Neural progenitor cell (in vitro differentiated cells): ENCODE results near the gene PDPR. TPM values are rescaled to one million over a fixed set of nuclear protein-coding genes. Genes with fewer than 3 reads are reported as not detected.

Source experiments
- DNase-seq: peaks from one replicate; pipeline ENCODE4 v3.0.0-alpha.2; 2016; ENCODE audit warnings: low spot score
- H2AFZ ChIP-seq: fragments of 200-600 bp; sonication (generic); replicated peaks from 2 replicates; pipeline ENCODE4 v1.6.1; 2016; ENCODE audit warnings: antibody characterized with exemption
- H3F3A ChIP-seq: fragments of 200-600 bp; sonication (generic); 2 replicates; pipeline ENCODE4 v1.6.1; 2016; ENCODE audit warnings: antibody characterized with exemption, low read depth
- H3K27ac ChIP-seq: fragments of 200-600 bp; sonication (generic); 2 replicates; pipeline ENCODE4 v1.5.1; 2016; ENCODE audit warnings: mild to moderate bottlenecking
- H3K27me3 ChIP-seq: fragments of 200-600 bp; sonication (generic); 2 replicates; pipeline ENCODE4 v1.6.1; 2016; ENCODE audit warnings: mild to moderate bottlenecking, moderate library complexity
- H3K36me3 ChIP-seq: fragments of 200-600 bp; sonication (generic); 2 replicates; pipeline ENCODE4 v1.5.1; 2016
- H3K4me1 ChIP-seq: fragments of 200-600 bp; sonication (generic); 2 replicates; pipeline ENCODE4 v1.6.1; 2016; ENCODE audit warnings: mixed run types
- H3K4me2 ChIP-seq: fragments of 200-600 bp; sonication (generic); 2 replicates; pipeline ENCODE4 v1.6.1; 2016
- H3K4me3 ChIP-seq: fragments of 200-600 bp; sonication (generic); 2 replicates; pipeline ENCODE4 v1.5.1; 2016
- H3K79me2 ChIP-seq: fragments of 200-600 bp; sonication (generic); 2 replicates; pipeline ENCODE4 v1.6.1; 2016; ENCODE audit warnings: low read depth
- H3K9ac ChIP-seq: fragments of 200-600 bp; sonication (generic); 2 replicates; pipeline ENCODE4 v1.6.1; 2016
- H3K9me3 ChIP-seq: fragments of 200-600 bp; sonication (generic); 2 replicates; pipeline ENCODE4 v1.5.1; 2016; ENCODE audit warnings: low read depth
- H4K20me1 ChIP-seq: fragments of 200-600 bp; sonication (generic); 2 replicates; pipeline ENCODE4 v1.6.1; 2016; ENCODE audit warnings: low read depth
- H3K27ac Mint-ChIP-seq: 3 replicates; pipeline ENCODE4 v1.8.0; 2021; ENCODE audit warnings: mixed read lengths
- H3K27me3 Mint-ChIP-seq: 2 replicates; pipeline ENCODE4 v1.8.0; 2022; ENCODE audit warnings: low read depth, mild to moderate bottlenecking, inconsistent platforms, moderate library complexity, mixed read lengths; ENCODE audit not compliant: insufficient read depth
- H3K36me3 Mint-ChIP-seq: 3 replicates; pipeline ENCODE4 v1.8.0; 2021; ENCODE audit warnings: mixed read lengths
- H3K4me1 Mint-ChIP-seq: 3 replicates; pipeline ENCODE4 v1.8.0; 2021; ENCODE audit warnings: mixed read lengths
- H3K4me3 Mint-ChIP-seq: 3 replicates; pipeline ENCODE4 v1.8.0; 2021; ENCODE audit warnings: mild to moderate bottlenecking, moderate library complexity, mixed read lengths
- H3K9me3 Mint-ChIP-seq: 3 replicates; pipeline ENCODE4 v1.8.0; 2020; ENCODE audit warnings: mixed read lengths
- CTCF ChIP-seq: fragments of 200-600 bp; sonication (generic); IDR thresholded peaks from 2 replicates; pipeline ENCODE4 v1.5.1; 2017; ENCODE audit warnings: antibody characterized with exemption, mild to moderate bottlenecking
- EZH2 ChIP-seq: fragments of 200-600 bp; sonication (generic); IDR thresholded peaks from 2 replicates; pipeline ENCODE4 v1.6.1; 2017; ENCODE audit warnings: antibody characterized with exemption, mild to moderate bottlenecking, moderate library complexity
- EZH2phosphoT487 ChIP-seq: fragments of 200-600 bp; sonication (generic); IDR thresholded peaks from 2 replicates; pipeline ENCODE4 v1.6.1; 2017; ENCODE audit warnings: antibody characterized with exemption
- total RNA-seq: library from RNA; depleted of rRNA; stranded (reverse); fragments of >200 nt; gene quantifications from 2 replicates; pipeline ENCODE4 v1.2.3, GENCODE V29; 2015; ENCODE audit warnings: low replicate concordance

The PDPR gene
- total RNA-seq, 1 donor from 2014 or later: 19.5 TPM

GRCh38 chr16:70160821-70161220 lies 46.7 kb downstream of the PDPR start:
- Histone ChIP-seq H3K4me2 (no peak overlapping the region), H2AFZ (no peak overlapping the region), H3K9ac (no peak overlapping the region), H3K27ac (no peak overlapping the region), H4K20me1 (peaks cover 9% of the 10 kb centered on the region), H3K4me3 (no peak overlapping the region), H3K36me3 (no peaks in the 10 kb centered on the region), H3K27me3 (no peaks in the 10 kb centered on the region), H3K4me1 (peaks cover 4% of the 10 kb centered on the region), H3K79me2 (no peaks in the 10 kb centered on the region), H3K9me3 (no peaks in the 10 kb centered on the region), H3F3A (no peaks in the 10 kb centered on the region)
- TF ChIP-seq EZH2phosphoT487 (no peak), EZH2 (no peak), CTCF (no peak)
- Mint-ChIP-seq H3K9me3 (no peaks in the 10 kb centered on the region), H3K27ac (no peak overlapping the region), H3K27me3 (peaks cover 12% of the 10 kb centered on the region), H3K4me3 (no peak overlapping the region), H3K36me3 (peaks cover 16% of the 10 kb centered on the region), H3K4me1 (peaks cover 4% of the 10 kb centered on the region)
- no peak for DNase-seq

GRCh38 chr16:70161350-70161749 lies 47.2 kb downstream of the PDPR start:
- TF ChIP-seq EZH2 (no peak), CTCF (no peak), EZH2phosphoT487 (no peak)
- no peak for DNase-seq
- H3K36me3 Mint-ChIP-seq: peaks cover 11% of the 10 kb centered on the region
- H3K9me3 Mint-ChIP-seq: no peaks in the 10 kb centered on the region
- Histone ChIP-seq H3K27me3 (no peaks in the 10 kb centered on the region), H3K4me3 (no peak overlapping the region), H3K4me1 (peaks cover 4% of the 10 kb centered on the region), H3K36me3 (no peaks in the 10 kb centered on the region), H3F3A (no peaks in the 10 kb centered on the region), H3K9me3 (no peaks in the 10 kb centered on the region), H3K4me2 (no peak overlapping the region), H2AFZ (no peak overlapping the region), H3K9ac (no peak overlapping the region), H3K79me2 (no peaks in the 10 kb centered on the region), H4K20me1 (peaks cover 4% of the 10 kb centered on the region), H3K27ac (no peak overlapping the region)
- peaks cover 15% of the 10 kb centered on the region for H3K27me3 Mint-ChIP-seq
- peak overlapping the region; percentile 52 for H3K27ac Mint-ChIP-seq
- peaks cover 4% of the 10 kb centered on the region for H3K4me1 Mint-ChIP-seq
- no peak overlapping the region for H3K4me3 Mint-ChIP-seq

GRCh38 chr16:70162041-70162451 lies 47.9 kb downstream of the PDPR start:
- Histone ChIP-seq H3K9me3 (no peaks in the 10 kb centered on the region), H2AFZ (no peak overlapping the region), H3K79me2 (no peaks in the 10 kb centered on the region), H3K27ac (peak overlapping the region; percentile 2), H3K36me3 (no peaks in the 10 kb centered on the region), H3F3A (no peaks in the 10 kb centered on the region), H3K4me3 (no peak overlapping the region), H4K20me1 (peaks cover 4% of the 10 kb centered on the region), H3K9ac (no peak overlapping the region), H3K27me3 (no peaks in the 10 kb centered on the region), H3K4me1 (peaks cover 4% of the 10 kb centered on the region), H3K4me2 (no peak overlapping the region)
- peak overlapping the region; percentile 23 for H3K27ac Mint-ChIP-seq
- H3K36me3 Mint-ChIP-seq: peaks cover 4% of the 10 kb centered on the region
- no peak for DNase-seq
- H3K4me1 Mint-ChIP-seq: peaks cover 4% of the 10 kb centered on the region
- peaks cover 15% of the 10 kb centered on the region for H3K27me3 Mint-ChIP-seq
- H3K4me3 Mint-ChIP-seq: no peak overlapping the region
- TF ChIP-seq EZH2phosphoT487 (no peak), CTCF (no peak), EZH2 (no peak)
- H3K9me3 Mint-ChIP-seq: no peaks in the 10 kb centered on the region
